ENCODE data around the gene PEX13. TPM values are rescaled to one million over a fixed set of nuclear protein-coding genes. Genes with fewer than 3 reads are reported as not detected.

PEX13 gene
- total RNA-seq, 1 experiment from 2014 or later: 19.8 TPM

DNA sequence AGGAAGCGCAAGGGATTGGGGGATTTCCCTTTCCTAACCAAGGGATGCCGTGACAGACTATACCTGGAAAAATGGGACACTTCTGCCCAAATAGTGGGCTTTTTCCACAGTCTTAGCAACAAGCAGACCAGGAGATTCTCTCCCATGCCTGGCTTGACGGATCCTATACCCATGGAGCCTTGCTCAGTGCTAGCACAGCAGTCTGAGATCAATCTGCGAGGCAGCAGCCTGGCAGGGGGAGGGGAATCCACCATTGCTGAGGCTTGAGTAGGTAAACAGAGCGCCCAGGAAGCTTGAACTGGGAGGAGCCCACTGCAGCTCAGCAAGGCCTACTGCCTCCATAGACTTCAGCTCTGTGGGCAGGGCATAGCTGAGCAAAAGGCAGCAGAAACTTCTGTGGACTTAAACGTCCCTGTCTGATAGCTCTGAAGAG lies 3.7 kb downstream of the PEX13 start:
- Histone ChIP-seq H3K79me2 (ENCODE audit: insufficient read depth, low read length) (peaks cover 52% of the 10 kb centered on the region), H3K4me3 (replicated peaks in 1 of 2; ENCODE audit: low read depth in 1 of 2, low read length in 2 of 2) (no peak overlapping the region), H3K27me3 (ENCODE audit: insufficient read depth, low read length) (no peaks in the 10 kb centered on the region), H2AFZ (ENCODE audit: low read depth, low read length, poor library complexity, severe bottlenecking) (no peak overlapping the region), H3K9me3 (ENCODE audit: control insufficient read depth in 1 of 2, insufficient read depth in 1 of 2, low read depth in 1 of 2, low read length in 2 of 2) (no peaks in the 10 kb centered on the region), H3K27ac (ENCODE audit: low read depth, low read length) (no peak overlapping the region), H3K4me2 (ENCODE audit: low read length) (no peak overlapping the region), H3K4me1 (ENCODE audit: control insufficient read depth in 1 of 2, insufficient read depth in 2 of 2, low read length in 2 of 2) (peaks cover 9 to 12% of the 10 kb centered on the region in 2 experiments), H3K9ac (ENCODE audit: low read length) (no peak overlapping the region), H4K20me1 (ENCODE audit: insufficient read depth) (no peaks in the 10 kb centered on the region), H3K36me3 (ENCODE audit: control insufficient read depth in 1 of 2, insufficient read depth in 2 of 2, low read length in 2 of 2) (no peaks in the 10 kb centered on the region), H3K9me2 (ENCODE audit: insufficient read depth) (no peaks in the 10 kb centered on the region)
- intact Hi-C loops (cut with micrococcal nuclease): no loop called here
- no peak for TF ChIP-seq ELF1 (IDR thresholded peaks at IDR 0.05; ENCODE audit: borderline replicate concordance, low read depth)
- no peak for TF ChIP-seq CTCF (IDR thresholded peaks at IDR 0.05 in 2 of 3, conservative IDR thresholded peaks at IDR 0.05 in 1 of 3; ENCODE audit: borderline replicate concordance in 1 of 3, insufficient read depth in 1 of 3, low read depth in 2 of 3, low read length in 2 of 3)
- TF ChIP-seq EGR1 (IDR thresholded peaks at IDR 0.05; ENCODE audit: low read depth): no peak
- no peak for TF ChIP-seq EZH2 (IDR thresholded peaks at IDR 0.05)
- no TSS peak for BruUV-seq (replicated peaks)
- ChIA-PET CTCF (no interaction called here), RAD21 (ENCODE audit: low non-redundant PET in 1 of 2, low total read pairs in 2 of 2, uncharacterized antibody in 2 of 2, unreplicated experiment in 2 of 2) (no interaction called here), POLR2A (no interaction called here)
- DNase-seq (ENCODE audit: low read depth, low spot score): no peak
- ATAC-seq: no peak

- ChIA-PET CTCF (no interaction called here), POLR2A (no interaction called here), RAD21 (ENCODE audit: low non-redundant PET in 1 of 2, low total read pairs in 2 of 2, uncharacterized antibody in 2 of 2, unreplicated experiment in 2 of 2) (no interaction called here)
- no TSS peak for BruUV-seq (replicated peaks)
- Histone ChIP-seq H3K27me3 (ENCODE audit: insufficient read depth, low read length) (no peaks in the 10 kb centered on the region), H3K27ac (ENCODE audit: low read depth, low read length) (no peak overlapping the region), H3K9ac (ENCODE audit: low read length) (no peak overlapping the region), H2AFZ (ENCODE audit: low read depth, low read length, poor library complexity, severe bottlenecking) (no peak overlapping the region), H3K4me1 (ENCODE audit: control insufficient read depth in 1 of 2, insufficient read depth in 2 of 2, low read length in 2 of 2) (peaks cover 8 to 9% of the 10 kb centered on the region in 2 experiments), H3K4me2 (ENCODE audit: low read length) (no peak overlapping the region), H3K79me2 (ENCODE audit: insufficient read depth, low read length) (peaks cover 42% of the 10 kb centered on the region), H3K9me3 (ENCODE audit: control insufficient read depth in 1 of 2, insufficient read depth in 1 of 2, low read depth in 1 of 2, low read length in 2 of 2) (no peaks in the 10 kb centered on the region), H4K20me1 (ENCODE audit: insufficient read depth) (no peaks in the 10 kb centered on the region), H3K4me3 (replicated peaks in 1 of 2; ENCODE audit: low read depth in 1 of 2, low read length in 2 of 2) (no peak overlapping the region), H3K9me2 (ENCODE audit: insufficient read depth) (no peaks in the 10 kb centered on the region), H3K36me3 (ENCODE audit: control insufficient read depth in 1 of 2, insufficient read depth in 2 of 2, low read length in 2 of 2) (no peaks in the 10 kb centered on the region)
- TF ChIP-seq REST (IDR thresholded peaks at IDR 0.05; ENCODE audit: low read depth): no peak
- no peak for TF ChIP-seq CEBPB (IDR thresholded peaks at IDR 0.05; ENCODE audit: low read depth)
- no peak for ATAC-seq
- intact Hi-C loops (cut with micrococcal nuclease): no loop called here
- no peak for DNase-seq (ENCODE audit: low read depth, low spot score)
Observed at GRCh38 chr2:61023670-61024069, 6.2 kb downstream of the PEX13 start.

Measured in HCT116 (cell line).